Astrocyte of the spinal cord (primary cell): ENCODE measurements around the gene IVNS1ABP.

Experiments
- DNase-seq: peaks from one replicate; pipeline ENCODE4 v3.0.0; 2011; ENCODE audit warnings: low read depth, low spot score
- H3K4me3 ChIP-seq: 2 replicates; pipeline ENCODE4 v1.5.1; 2011; ENCODE audit warnings: low read depth, mild to moderate bottlenecking, low read length, moderate library complexity
- in situ Hi-C: cut with HindIII; loops from 2 replicates; pipeline ENCODE4 v1.10.0; 2017; ENCODE audit warnings: low sequenced_read_pairs
- TF ChIP-seq, protein P1 (sequence below): IDR thresholded peaks from 2 replicates; pipeline ENCODE4 v1.5.1; 2012; ENCODE audit warnings: low read depth, mild to moderate bottlenecking, low read length, inconsistent platforms

Gene IVNS1ABP

DNA sequence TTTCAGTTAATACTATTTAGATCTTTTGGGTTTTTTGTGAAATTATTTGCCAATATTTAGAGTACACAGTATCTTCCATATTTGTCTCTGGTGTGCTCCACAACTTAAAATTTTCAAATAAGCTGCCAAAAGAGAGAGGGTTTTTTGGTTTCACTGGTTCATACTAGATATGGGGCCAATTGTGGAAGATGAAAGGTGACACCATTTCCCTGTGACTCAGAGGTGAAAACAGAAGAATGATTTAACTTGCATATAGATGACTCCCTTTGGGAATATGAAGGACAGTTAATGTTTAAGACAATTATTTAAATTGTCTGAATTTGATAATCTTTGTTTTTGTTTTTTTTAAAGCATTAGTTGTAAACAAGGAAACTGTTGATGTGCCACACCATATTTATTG lies 37.5 kb downstream of the IVNS1ABP start:
- TF ChIP-seq, protein P1, sequence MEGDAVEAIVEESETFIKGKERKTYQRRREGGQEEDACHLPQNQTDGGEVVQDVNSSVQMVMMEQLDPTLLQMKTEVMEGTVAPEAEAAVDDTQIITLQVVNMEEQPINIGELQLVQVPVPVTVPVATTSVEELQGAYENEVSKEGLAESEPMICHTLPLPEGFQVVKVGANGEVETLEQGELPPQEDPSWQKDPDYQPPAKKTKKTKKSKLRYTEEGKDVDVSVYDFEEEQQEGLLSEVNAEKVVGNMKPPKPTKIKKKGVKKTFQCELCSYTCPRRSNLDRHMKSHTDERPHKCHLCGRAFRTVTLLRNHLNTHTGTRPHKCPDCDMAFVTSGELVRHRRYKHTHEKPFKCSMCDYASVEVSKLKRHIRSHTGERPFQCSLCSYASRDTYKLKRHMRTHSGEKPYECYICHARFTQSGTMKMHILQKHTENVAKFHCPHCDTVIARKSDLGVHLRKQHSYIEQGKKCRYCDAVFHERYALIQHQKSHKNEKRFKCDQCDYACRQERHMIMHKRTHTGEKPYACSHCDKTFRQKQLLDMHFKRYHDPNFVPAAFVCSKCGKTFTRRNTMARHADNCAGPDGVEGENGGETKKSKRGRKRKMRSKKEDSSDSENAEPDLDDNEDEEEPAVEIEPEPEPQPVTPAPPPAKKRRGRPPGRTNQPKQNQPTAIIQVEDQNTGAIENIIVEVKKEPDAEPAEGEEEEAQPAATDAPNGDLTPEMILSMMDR, result no peak
- in situ Hi-C loops, result no loop called here
- DNase-seq, result peak; percentile 52
- no peak overlapping the region for H3K4me3 ChIP-seq

DNA sequence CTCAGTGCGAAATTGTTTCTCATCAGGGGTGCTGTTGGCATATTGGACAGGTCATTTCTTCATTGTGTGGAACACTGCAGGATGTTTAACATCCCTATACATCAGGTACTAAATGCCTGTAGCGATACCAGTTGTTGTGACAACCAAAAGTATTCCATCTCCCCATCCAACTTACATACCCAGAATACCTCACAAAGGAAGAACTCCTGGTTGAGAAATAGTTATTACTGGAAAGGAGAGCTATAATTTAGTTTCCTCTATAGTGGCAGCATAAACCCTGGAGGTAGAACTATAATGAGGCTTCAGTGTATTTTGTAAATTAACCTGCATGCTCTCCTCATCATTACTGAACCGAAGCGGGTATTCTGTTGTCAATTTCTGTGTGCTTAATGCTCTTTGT lies 45.1 kb downstream of the IVNS1ABP start:
- DNase-seq, result no peak
- no peak overlapping the region for H3K4me3 ChIP-seq
- in situ Hi-C loops, result no loop called here
- TF ChIP-seq, protein P1, result no peak

DNA sequence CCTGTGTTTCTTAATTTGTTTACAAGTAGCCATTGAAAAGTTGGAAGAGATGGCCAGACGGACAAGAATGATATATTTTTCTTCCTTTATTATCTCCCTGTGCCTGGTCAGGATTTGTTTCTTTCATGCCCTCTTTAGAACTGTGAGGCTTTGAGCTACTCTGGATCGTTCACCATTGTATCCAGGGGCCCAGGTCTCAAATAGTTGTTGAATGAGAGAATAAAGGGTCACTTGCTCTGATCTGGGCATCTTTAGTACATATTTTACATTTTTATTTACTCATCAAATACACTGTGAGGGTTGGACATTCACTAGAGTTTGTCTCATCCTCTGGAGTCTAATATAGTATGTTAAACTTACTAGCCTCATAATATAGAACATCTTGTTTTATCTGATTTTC lies 48.7 kb downstream of the IVNS1ABP start:
- in situ Hi-C loops, result no loop called here
- TF ChIP-seq, protein P1, result no peak
- no peak overlapping the region for H3K4me3 ChIP-seq
- DNase-seq, result no peak

DNA sequence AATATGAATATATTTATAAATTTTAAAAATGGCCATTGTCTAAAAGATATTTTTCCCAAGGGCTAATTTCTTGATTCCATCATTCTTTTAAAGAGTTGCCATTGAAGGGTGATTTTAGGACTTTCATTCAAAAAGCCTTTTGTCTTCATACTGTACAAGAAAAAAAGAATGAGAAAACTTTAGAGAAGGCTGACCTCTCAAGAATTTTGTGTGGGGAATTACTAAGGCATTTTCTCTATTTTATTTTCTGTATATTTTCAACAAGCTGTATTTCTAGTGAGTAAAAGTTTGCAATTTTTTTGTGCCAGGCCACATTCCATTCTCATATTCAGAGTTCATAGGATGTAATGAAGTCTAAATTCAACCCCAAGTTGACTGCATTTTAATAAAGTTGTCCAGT lies 49.3 kb downstream of the IVNS1ABP start:
- TF ChIP-seq, protein P1, result no peak

GRCh38 chr1:185267301-185267700 lies 49.7 kb downstream of the IVNS1ABP start:
- TF ChIP-seq, protein P1, result no peak
- H3K4me3 ChIP-seq, result no peak overlapping the region
- no peak for DNase-seq
- in situ Hi-C loops, result no loop called here

More for the DNA sequence above, 49.3 kb downstream of the IVNS1ABP start:
- no peak overlapping the region for H3K4me3 ChIP-seq
- in situ Hi-C loops, result no loop called here
- no peak for DNase-seq

DNA sequence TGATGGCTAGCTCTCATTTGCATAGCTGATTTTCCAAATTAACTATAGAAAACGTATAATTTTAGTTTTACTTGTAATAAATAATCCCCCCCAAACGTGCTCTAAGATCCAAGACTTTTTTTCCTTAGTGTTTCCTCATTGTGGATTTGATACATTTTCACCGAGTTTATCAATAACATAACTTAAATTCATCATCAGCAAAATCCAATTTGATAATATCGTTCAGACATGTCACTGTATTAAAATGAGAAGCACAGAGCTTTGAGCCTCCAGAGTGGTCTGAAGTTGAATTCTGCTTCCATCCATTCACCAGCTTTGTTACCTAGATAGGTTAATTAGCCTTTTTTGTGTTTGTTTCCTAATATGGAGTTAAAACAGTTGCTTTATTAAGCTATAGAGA lies 51.7 kb downstream of the IVNS1ABP start:
- no peak for DNase-seq
- in situ Hi-C loops, result no loop called here
- TF ChIP-seq, protein P1, result no peak
- H3K4me3 ChIP-seq, result no peak overlapping the region

DNA sequence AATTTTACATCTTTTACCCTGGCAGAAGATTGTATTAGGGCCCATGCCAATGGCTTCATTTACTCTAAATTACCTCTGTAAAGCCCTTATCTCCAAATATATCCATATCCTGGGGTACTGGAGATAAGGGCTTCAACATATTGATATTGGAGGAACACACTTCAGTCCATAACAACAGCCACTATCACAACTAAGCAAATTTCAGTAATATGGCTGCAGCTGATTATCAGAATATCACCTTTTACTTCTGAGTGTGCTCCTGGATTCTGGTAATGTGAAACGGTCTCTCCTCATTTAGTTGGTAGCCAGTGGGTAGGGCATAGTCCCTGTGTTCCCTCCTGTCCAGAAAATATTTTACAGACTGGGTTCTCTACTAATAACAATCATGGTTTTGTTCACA lies 53.3 kb downstream of the IVNS1ABP start:
- no peak overlapping the region for H3K4me3 ChIP-seq
- DNase-seq, result no peak
- TF ChIP-seq, protein P1, result no peak
- in situ Hi-C loops, result no loop called here
